Neural progenitor cell (in vitro differentiated cells): ENCODE data around the gene PAQR5. TPM values are rescaled to one million over a fixed set of nuclear protein-coding genes. Genes with fewer than 3 reads are reported as not detected.

Experiments used
- DNase-seq: peaks from one replicate; pipeline ENCODE4 v3.0.0-alpha.2; 2016; ENCODE audit warnings: low spot score
- H2AFZ ChIP-seq: fragments of 200-600 bp; sonication (generic); replicated peaks from 2 replicates; pipeline ENCODE4 v1.6.1; 2016; ENCODE audit warnings: antibody characterized with exemption
- H3F3A ChIP-seq: fragments of 200-600 bp; sonication (generic); 2 replicates; pipeline ENCODE4 v1.6.1; 2016; ENCODE audit warnings: antibody characterized with exemption, low read depth
- H3K27ac ChIP-seq: fragments of 200-600 bp; sonication (generic); 2 replicates; pipeline ENCODE4 v1.5.1; 2016; ENCODE audit warnings: mild to moderate bottlenecking
- H3K27me3 ChIP-seq: fragments of 200-600 bp; sonication (generic); 2 replicates; pipeline ENCODE4 v1.6.1; 2016; ENCODE audit warnings: mild to moderate bottlenecking, moderate library complexity
- H3K36me3 ChIP-seq: fragments of 200-600 bp; sonication (generic); 2 replicates; pipeline ENCODE4 v1.5.1; 2016
- H3K4me1 ChIP-seq: fragments of 200-600 bp; sonication (generic); 2 replicates; pipeline ENCODE4 v1.6.1; 2016; ENCODE audit warnings: mixed run types
- H3K4me2 ChIP-seq: fragments of 200-600 bp; sonication (generic); 2 replicates; pipeline ENCODE4 v1.6.1; 2016
- H3K4me3 ChIP-seq: fragments of 200-600 bp; sonication (generic); 2 replicates; pipeline ENCODE4 v1.5.1; 2016
- H3K79me2 ChIP-seq: fragments of 200-600 bp; sonication (generic); 2 replicates; pipeline ENCODE4 v1.6.1; 2016; ENCODE audit warnings: low read depth
- H3K9ac ChIP-seq: fragments of 200-600 bp; sonication (generic); 2 replicates; pipeline ENCODE4 v1.6.1; 2016
- H3K9me3 ChIP-seq: fragments of 200-600 bp; sonication (generic); 2 replicates; pipeline ENCODE4 v1.5.1; 2016; ENCODE audit warnings: low read depth
- H4K20me1 ChIP-seq: fragments of 200-600 bp; sonication (generic); 2 replicates; pipeline ENCODE4 v1.6.1; 2016; ENCODE audit warnings: low read depth
- H3K27ac Mint-ChIP-seq: 3 replicates; pipeline ENCODE4 v1.8.0; 2021; ENCODE audit warnings: mixed read lengths
- H3K27me3 Mint-ChIP-seq: 2 replicates; pipeline ENCODE4 v1.8.0; 2022; ENCODE audit warnings: low read depth, mild to moderate bottlenecking, inconsistent platforms, moderate library complexity, mixed read lengths; ENCODE audit not compliant: insufficient read depth
- H3K36me3 Mint-ChIP-seq: 3 replicates; pipeline ENCODE4 v1.8.0; 2021; ENCODE audit warnings: mixed read lengths
- H3K4me1 Mint-ChIP-seq: 3 replicates; pipeline ENCODE4 v1.8.0; 2021; ENCODE audit warnings: mixed read lengths
- H3K4me3 Mint-ChIP-seq: 3 replicates; pipeline ENCODE4 v1.8.0; 2021; ENCODE audit warnings: mild to moderate bottlenecking, moderate library complexity, mixed read lengths
- H3K9me3 Mint-ChIP-seq: 3 replicates; pipeline ENCODE4 v1.8.0; 2020; ENCODE audit warnings: mixed read lengths
- CTCF ChIP-seq: fragments of 200-600 bp; sonication (generic); IDR thresholded peaks from 2 replicates; pipeline ENCODE4 v1.5.1; 2017; ENCODE audit warnings: antibody characterized with exemption, mild to moderate bottlenecking
- EZH2 ChIP-seq: fragments of 200-600 bp; sonication (generic); IDR thresholded peaks from 2 replicates; pipeline ENCODE4 v1.6.1; 2017; ENCODE audit warnings: antibody characterized with exemption, mild to moderate bottlenecking, moderate library complexity
- EZH2phosphoT487 ChIP-seq: fragments of 200-600 bp; sonication (generic); IDR thresholded peaks from 2 replicates; pipeline ENCODE4 v1.6.1; 2017; ENCODE audit warnings: antibody characterized with exemption
- total RNA-seq: library from RNA; depleted of rRNA; stranded (reverse); fragments of >200 nt; gene quantifications from 2 replicates; pipeline ENCODE4 v1.2.3, GENCODE V29; 2015; ENCODE audit warnings: low replicate concordance

Gene PAQR5
- total RNA-seq, 1 donor from 2014 or later = 1.4 TPM

GRCh38 chr15:69408841-69409240, 110.1 kb downstream of the PAQR5 start:
- no peaks in the 10 kb centered on the region for H3F3A ChIP-seq
- DNase-seq = no peak
- no peaks in the 10 kb centered on the region for H3K36me3 ChIP-seq
- H3K4me3 ChIP-seq = no peak overlapping the region
- H3K4me1 ChIP-seq = no peaks in the 10 kb centered on the region
- H3K4me3 Mint-ChIP-seq = no peak overlapping the region
- H3K79me2 ChIP-seq = no peaks in the 10 kb centered on the region
- no peaks in the 10 kb centered on the region for H3K9me3 ChIP-seq
- H3K27ac ChIP-seq = no peak overlapping the region
- H3K4me2 ChIP-seq = no peak overlapping the region
- no peak for TF ChIP-seq EZH2phosphoT487
- TF ChIP-seq CTCF = no peak
- TF ChIP-seq EZH2 = no peak
- no peaks in the 10 kb centered on the region for H4K20me1 ChIP-seq
- H3K27me3 Mint-ChIP-seq = no peaks in the 10 kb centered on the region
- no peaks in the 10 kb centered on the region for H3K27me3 ChIP-seq
- no peak overlapping the region for H2AFZ ChIP-seq
- no peaks in the 10 kb centered on the region for H3K9me3 Mint-ChIP-seq
- H3K27ac Mint-ChIP-seq = no peak overlapping the region
- no peak overlapping the region for H3K9ac ChIP-seq
- peaks cover 5% of the 10 kb centered on the region for H3K4me1 Mint-ChIP-seq
- H3K36me3 Mint-ChIP-seq = no peaks in the 10 kb centered on the region

- H3K9me3 ChIP-seq = no peaks in the 10 kb centered on the region
- H3K4me2 ChIP-seq = no peak overlapping the region
- H3K27ac Mint-ChIP-seq = no peak overlapping the region
Observed at GRCh38 chr15:69410248-69410874, 111.6 kb downstream of the PAQR5 start.

GRCh38 chr15:69412274-69412673, 113.6 kb downstream of the PAQR5 start:
- Histone ChIP-seq H3K79me2 (peaks cover 31% of the 10 kb centered on the region), H3K4me3 (no peak overlapping the region), H3K27me3 (no peaks in the 10 kb centered on the region), H3K4me2 (no peak overlapping the region), H2AFZ (no peak overlapping the region), H4K20me1 (peaks cover 17% of the 10 kb centered on the region), H3K9ac (no peak overlapping the region), H3K4me1 (peaks cover 8% of the 10 kb centered on the region), H3K36me3 (peaks cover 7% of the 10 kb centered on the region), H3K9me3 (no peaks in the 10 kb centered on the region), H3K27ac (no peak overlapping the region), H3F3A (no peaks in the 10 kb centered on the region)
- DNase-seq = no peak
- Mint-ChIP-seq H3K9me3 (no peaks in the 10 kb centered on the region), H3K4me3 (no peak overlapping the region), H3K27me3 (no peaks in the 10 kb centered on the region), H3K36me3 (peaks cover 3% of the 10 kb centered on the region), H3K4me1 (peaks cover 25% of the 10 kb centered on the region), H3K27ac (no peak overlapping the region)
- no peak for TF ChIP-seq CTCF
- TF ChIP-seq EZH2 = no peak
- no peak for TF ChIP-seq EZH2phosphoT487

More at GRCh38 chr15:69410248-69410874, 111.6 kb downstream of the PAQR5 start:
- no peaks in the 10 kb centered on the region for H3K27me3 Mint-ChIP-seq
- H3K4me1 Mint-ChIP-seq = peaks cover 11% of the 10 kb centered on the region
- H3K36me3 Mint-ChIP-seq = no peaks in the 10 kb centered on the region
- H3K9ac ChIP-seq = no peak overlapping the region
- peak; percentile 64 for DNase-seq
- H3K4me3 ChIP-seq = no peak overlapping the region
- H3K4me1 ChIP-seq = no peaks in the 10 kb centered on the region
- no peak overlapping the region for H3K4me3 Mint-ChIP-seq
- H3K79me2 ChIP-seq = peaks cover 12% of the 10 kb centered on the region
- TF ChIP-seq EZH2phosphoT487 (no peak), CTCF (peak; percentile 58)
- H3K27me3 ChIP-seq = no peaks in the 10 kb centered on the region
- H3K27ac ChIP-seq = no peak overlapping the region
- H4K20me1 ChIP-seq = peaks cover 1% of the 10 kb centered on the region
- H3F3A ChIP-seq = no peaks in the 10 kb centered on the region
- no peaks in the 10 kb centered on the region for H3K36me3 ChIP-seq
- no peaks in the 10 kb centered on the region for H3K9me3 Mint-ChIP-seq
- H2AFZ ChIP-seq = no peak overlapping the region
